ENCODE measurements around the gene DLEU7.

DLEU7 gene

GRCh38 chr13:50842251-50842989 is 1.1 kb downstream of the DLEU7 start:
- DNase-seq: no peak

DNA sequence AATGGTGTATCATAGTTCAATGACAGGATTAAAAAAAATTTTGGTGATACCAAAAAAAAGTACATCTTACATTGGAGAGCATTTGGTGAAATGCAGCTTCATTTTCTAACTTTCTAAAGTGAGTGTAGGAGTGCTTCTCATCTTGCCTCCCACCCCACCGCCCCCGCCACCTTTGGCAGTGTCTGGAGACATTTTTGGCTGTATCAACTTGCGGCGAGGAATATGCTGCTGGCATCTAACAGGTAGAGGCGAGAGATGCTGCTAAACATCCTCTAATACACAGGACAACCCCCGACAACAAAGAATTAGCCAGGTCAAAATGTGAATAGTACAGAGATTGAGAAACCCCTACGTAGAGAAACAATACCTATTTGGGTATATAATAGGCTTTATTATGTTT is 1.7 kb downstream of the DLEU7 start:
- no peak for DNase-seq

GRCh38 chr13:50840284-50840683 is 3.2 kb downstream of the DLEU7 start:
- no peak for DNase-seq

- no peak for DNase-seq
Observed at GRCh38 chr13:50839828-50840227, 3.7 kb downstream of the DLEU7 start.

GRCh38 chr13:50838701-50839100 is 4.8 kb downstream of the DLEU7 start:
- no peak for DNase-seq

DNA sequence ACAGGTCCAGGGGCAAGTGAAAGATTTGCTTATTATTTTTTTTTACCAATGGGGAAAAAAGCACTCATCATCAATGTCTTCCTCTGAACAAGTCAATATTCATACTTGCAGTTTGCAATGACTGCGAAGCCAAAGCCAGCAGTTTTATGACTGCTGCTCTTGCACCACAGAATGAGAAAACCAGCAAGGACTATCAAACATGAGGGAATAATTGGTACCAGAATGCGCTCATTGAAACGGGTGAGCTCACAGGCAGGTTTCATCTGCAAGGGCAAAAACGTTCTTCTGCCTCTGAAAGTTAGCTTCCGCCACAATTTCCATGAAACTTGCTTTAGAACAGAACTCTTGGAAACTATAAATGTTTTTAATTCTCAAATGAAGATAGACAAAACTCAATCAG is 5.5 kb downstream of the DLEU7 start:
- DNase-seq: no peak

DNA sequence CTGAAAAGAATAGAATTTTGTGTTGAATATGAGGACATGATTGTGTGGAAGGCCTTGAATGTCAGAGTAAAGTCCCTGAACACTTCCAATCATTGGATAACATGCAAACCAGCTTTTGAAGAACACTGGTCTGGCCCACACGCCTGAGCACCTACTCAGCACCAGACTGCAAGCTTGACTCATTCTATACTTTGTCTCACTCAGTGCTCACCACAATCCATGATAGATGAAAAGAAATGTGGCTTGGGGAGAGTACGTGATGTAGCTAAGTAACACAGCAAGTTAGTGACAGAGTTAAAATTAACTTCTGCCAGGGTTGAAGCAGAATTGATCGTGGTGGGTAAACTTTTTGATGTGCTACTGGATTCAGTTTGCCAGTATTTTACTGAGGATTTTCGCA is 12.0 kb downstream of the DLEU7 start:
- DNase-seq: no peak

DNA sequence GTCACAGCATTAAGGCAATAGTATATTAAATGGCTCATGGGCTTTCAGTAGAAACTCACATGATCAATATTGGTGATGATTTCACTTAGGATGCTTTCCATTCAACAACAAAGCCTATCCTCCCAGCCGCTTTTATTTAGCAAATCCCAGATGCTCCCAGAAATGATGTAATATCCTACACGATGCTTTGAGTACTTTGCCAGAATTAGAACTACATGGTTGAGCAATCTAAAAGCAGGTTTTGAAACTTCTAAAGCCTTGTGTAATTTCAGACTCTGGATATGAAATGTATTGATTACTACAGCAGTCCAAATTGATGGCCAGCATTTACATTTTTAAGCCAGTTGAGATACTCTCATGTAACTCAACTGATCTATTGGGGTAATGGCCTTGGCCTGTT is 13.6 kb downstream of the DLEU7 start:
- no peak for DNase-seq

DNA sequence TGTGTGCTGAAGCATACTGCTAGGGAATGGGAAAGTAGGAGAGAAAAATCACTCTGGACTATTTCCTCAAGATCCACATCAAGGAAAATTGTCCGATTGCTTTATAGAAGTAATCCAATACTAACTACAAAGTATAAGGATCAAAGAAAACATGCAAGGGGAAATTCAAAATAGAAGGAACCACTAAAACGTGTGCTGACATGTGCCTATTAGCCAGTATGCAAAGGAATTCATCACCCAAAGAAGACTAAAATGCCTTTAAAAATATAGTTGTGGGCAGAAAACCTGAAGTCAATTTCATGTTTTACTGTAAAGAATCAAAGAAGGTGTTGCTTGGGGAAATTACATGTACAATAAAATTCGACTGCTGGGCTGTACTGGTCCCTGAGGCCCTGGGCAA is 14.3 kb downstream of the DLEU7 start:
- DNase-seq: no peak

- no peak for DNase-seq
Observed at GRCh38 chr13:50826035-50826434, 17.5 kb downstream of the DLEU7 start.

DNA sequence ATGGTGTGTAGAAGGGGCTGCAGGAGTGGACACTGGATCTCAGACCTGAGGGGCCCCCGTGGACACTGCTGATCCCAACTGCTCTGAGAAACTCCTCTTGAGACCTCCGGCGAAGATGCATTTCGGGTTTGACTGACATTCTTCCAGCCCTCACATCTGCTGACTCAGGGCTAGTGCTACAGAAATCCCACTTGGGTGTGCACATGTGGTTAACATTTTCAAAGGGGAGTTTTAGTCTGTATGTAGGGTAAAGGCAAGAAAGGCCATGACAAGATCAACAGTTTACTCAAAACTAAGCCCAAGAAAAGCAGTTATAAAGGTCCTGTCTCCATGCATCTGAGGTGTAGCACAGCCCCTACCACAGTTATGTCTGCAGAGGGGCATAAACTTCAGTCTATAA is 31.2 kb downstream of the DLEU7 start:
- DNase-seq: no peak

- DNase-seq: no peak
Observed at GRCh38 chr13:50810998-50811397, 32.5 kb downstream of the DLEU7 start.

GRCh38 chr13:50810468-50810867 is 33.0 kb downstream of the DLEU7 start:
- no peak for DNase-seq

- no peak for DNase-seq
Observed at GRCh38 chr13:50809133-50810090, 34.1 kb downstream of the DLEU7 start.

- no peak for DNase-seq
Observed at GRCh38 chr13:50805805-50806204, 37.7 kb downstream of the DLEU7 start.

DNA sequence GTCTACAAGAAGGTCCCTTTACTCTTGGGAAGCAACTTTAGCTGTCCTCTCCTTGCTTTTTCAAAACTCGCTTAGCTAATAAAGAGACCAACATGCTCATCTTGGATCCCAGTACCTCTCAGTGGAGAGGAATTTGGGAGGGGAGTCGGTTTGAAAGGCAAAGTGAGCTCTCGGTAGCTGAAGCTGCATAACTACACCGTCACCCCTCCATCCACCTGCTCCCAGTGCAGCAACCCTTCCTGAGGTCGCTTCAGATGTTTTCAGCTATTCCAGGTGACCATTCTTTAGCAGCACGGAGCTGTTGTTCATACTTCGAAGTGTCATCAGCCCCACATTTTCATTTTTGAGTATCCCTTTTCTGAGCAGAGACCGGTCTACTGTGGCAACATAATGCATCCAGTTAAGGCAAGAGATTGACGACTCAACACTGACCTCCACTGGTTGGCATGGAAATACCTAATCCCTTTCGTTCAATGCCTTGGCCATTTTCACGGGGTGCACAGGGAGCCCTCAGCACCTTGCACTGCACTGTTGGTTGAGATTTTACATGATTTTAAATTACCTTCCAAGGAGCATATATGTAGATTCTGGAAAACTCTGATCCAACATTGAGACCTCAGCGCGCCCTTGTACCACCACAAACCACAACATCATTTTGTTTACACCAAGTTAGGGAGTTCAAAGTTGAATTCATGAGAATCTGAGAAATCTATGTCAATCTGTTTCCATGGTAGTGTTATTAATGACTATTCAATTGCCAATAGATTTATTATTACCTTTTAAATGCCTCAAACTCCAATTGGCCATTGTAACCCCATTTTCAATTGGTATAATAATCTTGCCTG is 42.2 kb downstream of the DLEU7 start:
- DNase-seq: peak; percentile 73 to 82

DNA sequence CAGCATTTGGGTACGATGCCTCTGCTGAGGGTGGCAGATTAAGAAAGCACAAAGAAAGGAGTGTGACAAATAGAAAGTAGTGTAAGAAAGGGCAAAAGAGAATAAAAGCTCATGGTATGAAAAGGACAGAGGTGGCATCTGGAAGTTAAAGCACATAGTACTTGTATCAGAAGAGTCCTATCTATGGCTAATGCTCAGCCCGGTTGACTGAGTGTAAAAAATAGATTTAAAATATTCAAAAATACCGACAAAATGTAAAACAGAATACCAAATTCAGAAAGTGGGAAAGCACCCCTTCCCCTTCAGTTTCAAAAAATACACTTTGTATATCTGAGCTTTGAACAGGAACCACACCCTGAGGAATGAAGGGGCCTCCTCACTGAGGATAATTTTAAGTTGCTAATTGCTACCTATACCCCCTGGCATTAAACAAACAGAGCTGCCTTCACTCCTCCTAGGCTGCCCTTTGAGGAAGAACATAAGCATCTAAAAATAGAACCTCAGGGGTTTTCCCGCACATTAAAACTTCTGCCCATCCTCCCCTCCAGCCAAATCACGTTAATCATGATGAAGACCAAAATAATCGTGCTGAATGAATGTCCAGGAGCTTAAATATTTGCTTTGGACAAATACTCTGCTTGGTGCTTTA is 43.3 kb downstream of the DLEU7 start:
- DNase-seq: no peak

- no peak for DNase-seq
Observed at GRCh38 chr13:50798923-50799322, 44.6 kb downstream of the DLEU7 start.

DNA sequence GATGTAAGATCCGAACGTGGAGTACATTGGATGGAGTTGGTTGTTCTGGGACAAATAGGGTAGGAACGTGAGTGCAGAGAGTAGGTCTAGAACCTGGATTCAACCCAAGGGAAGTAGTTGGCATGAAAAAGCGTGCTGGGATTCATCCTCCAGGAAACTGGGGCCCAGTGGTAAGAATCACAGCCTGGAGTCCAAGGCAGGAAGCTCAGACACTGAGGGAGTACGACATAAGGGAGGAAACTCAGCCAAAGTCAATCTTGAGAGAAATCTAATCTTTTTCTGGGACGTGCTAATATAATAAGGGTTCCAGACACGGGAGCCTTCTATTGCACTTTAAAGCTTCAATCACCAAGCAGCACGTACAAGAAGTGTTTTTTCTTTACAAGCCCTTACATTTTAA is 46.4 kb downstream of the DLEU7 start:
- no peak for DNase-seq

DNA sequence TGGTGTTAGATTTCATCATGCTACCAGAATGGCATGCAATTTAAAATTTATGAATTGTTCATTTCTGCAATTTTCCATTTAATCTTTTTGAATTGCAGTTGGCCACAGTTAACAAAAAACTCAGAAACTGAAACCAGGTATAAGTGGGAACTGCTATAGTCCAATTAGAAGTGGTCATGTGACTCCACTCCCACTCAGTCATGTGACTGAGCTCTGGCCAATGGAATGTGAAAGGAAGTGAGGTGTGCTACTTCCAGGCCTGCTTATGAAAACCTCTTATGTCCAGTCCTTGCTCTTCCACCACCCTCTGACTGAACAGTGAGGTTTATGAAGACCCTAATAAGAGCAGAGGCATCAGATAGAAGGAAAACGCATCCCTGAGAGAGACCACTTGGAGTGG is 47.0 kb downstream of the DLEU7 start:
- DNase-seq: no peak

DNA sequence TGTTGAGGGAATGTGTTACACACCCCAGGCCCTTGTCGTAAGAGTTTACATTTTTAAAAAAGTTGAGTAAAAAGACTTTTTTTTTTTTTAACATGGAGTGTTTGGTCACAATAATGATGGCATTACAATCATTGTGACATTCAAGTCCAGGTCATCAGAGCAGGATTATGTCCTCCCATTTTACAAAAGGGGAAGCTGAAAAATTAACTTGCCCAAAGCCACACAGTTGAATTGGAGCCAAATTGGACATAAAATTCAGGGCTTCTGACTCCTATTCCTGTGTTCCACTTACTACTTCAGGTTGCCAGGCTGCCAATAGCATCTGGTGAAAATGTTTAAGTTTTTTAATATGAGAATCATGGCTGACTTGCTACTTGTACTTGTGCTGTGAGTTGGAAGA is 49.3 kb downstream of the DLEU7 start:
- DNase-seq: no peak

DNA sequence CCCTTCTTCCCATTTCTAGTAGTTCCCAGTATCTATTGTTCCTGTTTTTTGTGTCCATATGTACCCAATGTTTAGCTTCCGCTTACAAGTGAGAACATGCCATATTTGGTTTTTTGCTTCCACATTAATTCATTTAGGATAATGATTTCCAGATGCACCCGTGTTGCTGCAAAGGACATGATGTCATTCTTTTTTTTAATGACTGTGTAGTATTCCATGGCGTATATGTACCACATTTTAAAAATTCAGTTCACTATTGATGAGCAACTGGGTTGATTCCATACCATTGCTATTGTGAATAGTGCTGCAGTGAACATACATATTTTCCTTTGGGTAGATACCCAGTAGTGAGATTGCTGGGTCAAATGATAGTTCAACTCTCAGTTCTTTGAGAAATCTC is 50.5 kb downstream of the DLEU7 start:
- DNase-seq: no peak
